ENCODE results near the gene TADA2A.
"Not testable (repeated sequence)": the region's sequence is repeated elsewhere in the genome, so short reads cannot be mapped to it uniquely, and the experiment has no call there.

The TADA2A gene

DNA sequence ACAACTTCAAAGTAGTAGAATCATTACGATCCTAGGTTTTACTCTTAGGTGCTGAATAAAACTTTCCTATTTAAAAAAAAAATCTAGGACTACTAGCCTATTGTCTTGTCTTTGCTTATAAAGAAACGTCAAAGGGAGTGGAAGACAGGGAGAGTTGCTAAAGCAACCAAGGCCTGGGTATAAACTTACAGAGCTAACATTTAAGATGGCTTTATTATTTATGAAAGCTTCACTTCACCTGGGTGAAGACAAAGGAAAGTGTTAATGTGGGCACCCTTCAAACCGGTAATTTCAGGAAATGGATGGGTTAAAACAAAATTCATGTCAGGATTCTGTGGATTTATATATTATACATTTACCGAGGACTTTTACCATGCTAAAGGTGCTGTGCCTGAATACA lies 85.5 kb downstream of the TADA2A start:
- DNase-seq (ENCODE audit: low read depth): no peak

DNA sequence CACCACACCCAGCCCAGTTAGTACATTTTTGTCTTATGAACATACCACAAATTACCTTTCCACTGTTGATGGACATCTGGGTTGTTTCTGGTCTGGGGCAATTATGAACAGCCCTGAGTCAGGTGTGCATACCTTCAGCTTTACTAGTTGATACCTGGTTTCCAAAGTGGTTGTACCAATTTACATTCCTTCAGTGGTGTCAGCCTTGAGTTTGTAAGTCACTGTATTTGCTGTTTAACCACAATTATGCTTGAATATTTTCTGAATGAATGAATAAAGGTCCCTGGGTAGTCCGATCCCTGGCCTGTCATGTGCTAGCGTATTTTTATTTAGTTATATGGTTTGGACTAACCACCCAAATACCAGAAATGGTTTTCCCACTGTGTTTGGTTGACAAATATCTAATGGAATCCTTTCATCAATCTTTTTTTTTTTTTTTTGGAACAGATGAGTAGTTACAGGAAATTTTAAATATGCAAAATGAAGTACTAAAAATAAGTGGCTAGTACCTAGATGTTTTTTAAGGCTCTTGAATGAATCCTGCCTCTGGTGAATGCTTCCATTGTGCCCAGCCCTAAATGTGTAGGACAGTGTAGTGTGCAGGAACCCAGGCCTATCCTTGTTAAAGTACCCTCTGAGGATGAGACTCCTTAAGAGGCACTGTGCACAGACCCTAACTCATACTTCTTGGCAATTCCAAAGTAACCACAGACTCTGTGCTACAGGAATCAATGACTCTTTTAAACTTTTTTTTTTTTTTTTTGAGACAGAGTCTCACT lies 86.8 kb downstream of the TADA2A start:
- DNase-seq (ENCODE audit: low read depth): peak; percentile 95

GRCh38 chr17:37494401-37494831 lies 87.7 kb downstream of the TADA2A start:
- no peak for DNase-seq (ENCODE audit: low read depth)

DNA sequence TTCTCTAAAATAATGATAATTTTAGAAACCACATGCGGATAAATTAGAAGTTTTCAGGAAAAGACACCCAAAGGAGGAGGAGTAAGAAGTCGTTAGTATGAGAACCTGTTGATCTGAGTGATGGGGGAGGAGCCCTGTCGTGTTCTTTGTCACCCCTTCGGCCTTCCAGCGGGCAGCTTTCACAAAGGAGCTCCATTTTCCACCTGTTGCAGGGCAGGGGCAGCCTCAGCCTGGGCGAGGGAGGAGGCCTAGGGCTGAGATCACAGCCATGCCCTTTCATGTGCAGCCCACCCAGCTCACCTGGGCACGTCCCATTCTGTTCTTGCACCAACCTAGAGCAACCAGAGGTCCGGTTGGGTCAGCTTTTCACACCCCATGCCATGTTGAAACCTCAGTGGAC lies 88.3 kb downstream of the TADA2A start:
- DNase-seq (ENCODE audit: low read depth): no peak

GRCh38 chr17:37500378-37500777 lies 93.7 kb downstream of the TADA2A start:
- no peak for DNase-seq (ENCODE audit: low read depth)

DNA sequence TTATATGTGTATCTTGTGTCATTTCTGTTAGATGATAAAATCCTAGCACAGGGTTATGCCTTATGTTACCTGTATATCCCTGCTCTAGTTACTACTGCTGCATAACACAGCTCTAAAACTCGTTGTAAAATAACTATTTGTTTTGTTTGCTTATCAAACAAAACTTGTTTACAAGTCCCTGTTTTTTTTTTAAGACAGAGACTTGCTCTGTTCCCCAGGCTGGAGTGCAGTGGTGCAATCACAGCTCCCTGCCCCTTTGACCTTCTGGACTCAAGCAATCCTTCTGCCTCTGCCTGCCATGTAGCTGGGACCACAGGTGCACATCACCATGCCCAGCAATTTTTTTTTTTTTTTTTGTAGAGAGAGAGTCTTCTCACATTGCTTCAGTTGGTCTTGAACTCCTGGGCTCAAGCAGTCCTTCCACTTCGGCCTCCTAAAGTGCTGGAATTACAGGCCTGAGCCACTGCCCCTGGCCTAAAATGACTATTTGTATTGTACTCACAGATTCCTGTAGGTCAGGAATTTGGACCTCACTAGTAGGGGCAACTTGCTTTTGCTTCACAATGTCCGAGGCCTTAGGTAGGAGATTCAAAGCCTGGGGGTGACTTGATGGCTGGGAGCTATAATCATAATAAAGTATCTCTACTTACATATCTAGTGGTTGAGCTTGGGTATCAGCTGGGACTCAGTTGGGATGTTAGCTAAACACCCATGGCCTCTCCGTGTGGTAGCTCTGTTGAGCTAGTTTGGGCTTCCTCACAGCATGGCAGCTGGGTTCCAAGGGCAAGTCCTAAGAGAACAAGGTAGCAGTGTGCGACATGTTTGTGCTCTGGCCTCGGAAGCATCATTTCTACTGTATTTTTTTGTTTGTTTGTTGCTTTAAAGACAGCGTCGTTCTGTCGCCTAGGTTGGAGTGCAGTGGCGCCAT lies 95.6 kb downstream of the TADA2A start:
- DNase-seq (ENCODE audit: low read depth): no peak

- no peak for DNase-seq (ENCODE audit: low read depth)
Measured at GRCh38 chr17:37503148-37503547, 96.5 kb downstream of the TADA2A start.

GRCh38 chr17:37505333-37505732 lies 98.6 kb downstream of the TADA2A start:
- no peak for DNase-seq (ENCODE audit: low read depth)

- DNase-seq (ENCODE audit: low read depth): no peak
Measured at GRCh38 chr17:37506678-37507077, 100.0 kb downstream of the TADA2A start.

DNA sequence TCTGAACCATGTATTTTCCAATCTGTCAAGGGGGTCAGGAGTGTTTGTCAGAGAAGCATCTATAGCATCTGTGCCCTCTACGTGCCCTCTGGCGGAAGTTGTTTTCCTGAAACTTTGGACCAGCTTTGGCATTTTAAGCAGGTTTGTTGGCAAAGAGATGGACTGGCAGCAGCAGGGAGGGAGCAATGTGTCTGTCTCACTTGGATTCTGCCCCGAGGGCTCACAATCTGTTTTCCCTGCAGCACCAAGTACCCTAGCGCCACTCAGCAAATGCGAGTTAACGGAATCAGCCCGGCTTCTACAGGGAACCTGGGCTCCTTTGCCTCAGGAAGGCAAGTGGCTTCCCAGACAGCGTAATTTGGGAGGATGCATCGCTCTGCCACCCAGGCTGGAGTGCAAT lies 100.4 kb downstream of the TADA2A start:
- DNase-seq (ENCODE audit: low read depth): no peak

DNA sequence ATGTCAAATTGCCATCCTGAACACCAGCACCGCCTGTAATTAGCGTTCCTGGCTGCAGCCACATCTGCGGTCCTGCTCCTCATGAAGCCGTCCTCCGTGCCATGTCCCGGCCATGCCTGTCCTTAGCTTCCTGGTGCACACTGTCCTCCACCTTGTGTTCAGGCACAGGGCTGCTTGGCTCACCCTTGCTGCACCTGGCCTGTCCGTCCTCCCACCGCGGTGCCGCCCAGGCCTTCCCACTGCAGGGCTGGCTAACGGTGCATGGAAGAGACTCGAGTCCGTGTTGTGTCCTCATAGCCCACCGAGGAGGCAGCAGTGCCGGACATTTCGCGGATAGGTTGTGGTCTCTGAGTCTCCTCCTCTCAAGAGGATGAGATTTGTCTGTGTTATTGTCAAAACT lies 103.4 kb downstream of the TADA2A start:
- DNase-seq (ENCODE audit: low read depth): no peak

DNA sequence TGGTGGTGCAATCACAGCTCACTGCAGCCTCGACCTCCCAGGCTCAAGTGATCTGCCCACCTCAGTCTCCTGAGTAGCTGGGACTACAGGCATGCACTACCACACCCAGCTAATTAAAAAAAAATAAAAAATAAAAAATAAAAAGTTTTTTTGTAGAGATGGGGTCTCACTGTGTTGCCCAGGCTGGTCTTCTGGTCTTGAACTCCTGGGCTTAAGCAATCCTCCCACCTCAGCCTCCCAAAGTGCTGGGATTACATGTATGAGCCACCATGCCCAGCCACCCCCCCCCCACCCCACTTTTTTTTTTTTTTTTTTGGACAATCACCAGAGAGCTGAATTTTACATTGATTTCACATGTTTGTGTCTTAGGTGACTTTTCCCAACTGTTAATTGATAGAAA lies 105.0 kb downstream of the TADA2A start:
- not testable (repeated sequence) for DNase-seq (ENCODE audit: low read depth)

DNA sequence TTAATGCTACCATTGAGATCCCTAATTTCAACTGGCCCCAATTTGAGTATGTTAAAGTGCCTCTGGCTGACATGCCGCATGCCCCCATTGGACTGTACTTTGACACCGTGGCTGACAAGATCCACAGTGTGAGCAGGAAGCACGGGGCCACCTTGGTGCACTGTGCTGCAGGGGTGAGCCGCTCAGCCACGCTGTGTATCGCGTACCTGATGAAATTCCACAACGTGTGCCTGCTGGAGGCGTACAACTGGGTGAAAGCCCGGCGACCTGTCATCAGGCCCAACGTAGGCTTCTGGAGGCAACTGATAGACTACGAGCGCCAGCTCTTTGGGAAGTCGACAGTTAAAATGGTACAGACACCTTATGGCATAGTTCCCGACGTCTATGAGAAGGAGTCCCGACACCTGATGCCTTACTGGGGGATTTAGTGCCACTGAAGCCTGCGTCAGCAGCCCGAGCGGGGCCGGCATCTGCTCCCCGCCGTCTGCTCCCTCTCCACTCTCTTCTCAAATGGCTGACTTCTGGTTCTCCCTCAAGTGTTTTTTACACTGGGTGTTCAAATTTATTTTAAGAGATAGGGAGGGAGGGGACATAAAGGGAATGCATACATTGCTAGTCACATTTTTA lies 105.9 kb downstream of the TADA2A start:
- DNase-seq (ENCODE audit: low read depth): no peak

DNA sequence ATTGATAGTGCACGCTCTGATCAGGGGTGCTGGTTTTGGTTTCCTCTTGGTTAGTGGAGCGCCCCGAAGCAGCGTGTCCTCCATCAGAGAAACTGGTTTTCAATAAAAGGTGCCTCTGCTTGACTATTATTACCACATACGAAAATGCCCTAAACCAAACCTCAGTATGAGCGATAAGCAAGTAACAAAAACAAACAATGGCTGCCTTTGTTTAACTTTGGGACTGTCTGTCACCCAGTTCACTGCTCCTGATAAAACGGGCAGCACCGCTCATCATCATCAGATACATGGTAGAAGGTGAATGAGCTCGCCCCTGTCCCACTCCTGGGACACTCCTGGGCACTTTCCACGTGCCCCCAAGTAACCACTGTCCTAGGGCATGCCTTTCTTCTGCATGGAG lies 107.0 kb downstream of the TADA2A start:
- no peak for DNase-seq (ENCODE audit: low read depth)

GRCh38 chr17:37516127-37516571 lies 109.5 kb downstream of the TADA2A start:
- DNase-seq (ENCODE audit: low read depth): no peak

DNA sequence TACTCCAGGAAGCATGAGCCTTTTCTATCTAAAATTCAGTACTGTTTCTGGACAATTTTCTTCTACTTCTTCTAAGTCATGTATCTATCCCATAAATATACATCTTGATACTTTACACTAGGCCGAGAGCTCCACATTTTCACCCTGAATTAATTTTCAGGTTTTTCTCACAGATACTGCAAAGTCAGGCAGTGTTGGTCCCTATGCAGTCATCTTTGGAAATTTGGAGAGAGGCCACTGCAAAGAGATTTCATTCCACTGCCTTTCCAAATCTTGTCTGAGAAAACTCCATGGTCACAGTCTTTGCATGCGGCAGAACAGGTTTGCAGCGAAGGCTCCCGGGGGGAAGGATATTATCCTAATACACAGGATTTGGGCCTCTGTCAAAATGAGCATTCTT lies 111.2 kb downstream of the TADA2A start:
- DNase-seq (ENCODE audit: low read depth): no peak

GRCh38 chr17:37518826-37519225 lies 112.1 kb downstream of the TADA2A start:
- no peak for DNase-seq (ENCODE audit: low read depth)

GRCh38 chr17:37519251-37519985 lies 112.7 kb downstream of the TADA2A start:
- no peak for DNase-seq (ENCODE audit: low read depth)

- no peak for DNase-seq (ENCODE audit: low read depth)
Measured at GRCh38 chr17:37520174-37520573, 113.5 kb downstream of the TADA2A start.

DNA sequence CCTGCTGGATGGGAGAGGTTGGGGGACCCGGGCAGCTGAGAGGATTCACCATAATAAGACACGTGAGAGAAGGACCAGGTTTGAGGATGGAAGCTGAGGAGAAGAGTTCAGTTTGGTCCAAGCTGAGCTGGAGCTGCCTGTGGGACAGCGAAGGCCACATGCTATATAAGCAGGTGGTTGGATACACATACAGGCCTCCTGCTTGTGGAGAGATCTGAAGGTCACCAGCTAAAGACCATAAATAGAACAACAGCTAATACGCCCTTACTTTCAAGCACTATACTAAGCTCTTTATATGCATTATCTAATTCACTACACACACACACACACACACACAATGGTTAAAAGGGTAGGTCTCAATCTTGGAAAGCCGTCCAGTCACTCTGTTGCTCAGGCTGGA lies 115.1 kb downstream of the TADA2A start:
- DNase-seq (ENCODE audit: low read depth): no peak

DNA sequence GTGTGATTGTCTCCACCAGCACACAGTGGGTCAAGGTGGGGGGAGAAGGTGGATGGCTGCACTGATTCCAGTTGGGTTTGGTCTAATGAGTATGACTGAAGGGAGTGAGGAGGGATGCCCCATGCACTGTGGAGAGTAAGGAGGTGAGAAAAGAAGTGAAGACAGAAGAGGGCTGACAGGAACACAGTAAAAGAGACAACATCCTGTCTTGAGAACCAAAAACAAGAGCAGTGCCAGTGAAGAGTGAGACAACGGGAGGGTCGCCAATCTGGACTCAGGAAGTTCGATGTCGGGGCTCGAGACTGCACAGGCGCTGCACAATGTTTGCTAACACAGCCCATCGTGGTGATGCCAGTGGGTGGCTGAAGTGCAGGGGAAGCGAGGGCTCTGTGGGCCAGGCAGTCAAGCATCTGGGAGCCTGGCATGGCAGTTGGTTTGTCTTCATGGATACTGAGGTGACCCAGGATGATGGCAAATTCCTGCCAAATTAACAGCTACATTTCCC lies 117.1 kb downstream of the TADA2A start:
- no peak for DNase-seq (ENCODE audit: low read depth)
